Measurements from ENCODE around the gene DUOXA2. TPM values are rescaled to one million over a fixed set of nuclear protein-coding genes. Genes with fewer than 3 reads are reported as not detected.

The DUOXA2 gene
- total RNA-seq, 1 experiment from 2014 or later = not detected

DNA sequence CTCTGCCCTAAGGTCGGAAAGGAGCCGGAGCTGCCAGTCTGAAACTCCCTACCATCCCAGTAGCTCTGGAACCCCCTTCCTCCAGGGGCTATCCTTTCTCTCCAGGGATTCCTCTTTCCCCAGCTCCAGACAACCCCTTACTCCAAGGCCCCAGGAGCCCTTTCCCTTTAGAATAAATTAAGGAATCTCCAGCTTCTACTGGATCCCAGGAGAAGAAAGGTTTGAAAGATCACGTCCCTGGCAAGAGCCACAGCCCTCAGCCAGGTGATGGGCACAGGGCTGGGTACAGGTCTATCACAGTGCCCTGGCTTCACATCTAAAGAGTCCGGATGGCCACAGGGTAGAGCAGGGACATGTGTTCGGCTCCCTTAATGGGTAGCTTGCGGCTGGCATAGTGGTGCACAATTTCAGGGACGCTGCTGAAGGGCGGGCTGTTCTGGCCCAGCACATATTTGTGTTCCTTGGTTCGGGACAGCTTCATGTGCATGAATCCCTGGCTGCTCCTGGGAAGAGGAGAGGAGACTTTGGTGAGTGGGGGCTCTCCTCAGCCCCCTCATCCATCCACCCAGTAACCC, 53.6 kb downstream of the DUOXA2 start:
- Histone ChIP-seq H3K9me3 (ENCODE audit: control insufficient read depth, insufficient read depth, low read depth, low read length) (no peaks in the 10 kb centered on the region), H3K27me3 (ENCODE audit: control insufficient read depth, insufficient read depth, low read length) (no peaks in the 10 kb centered on the region), H3K27ac (ENCODE audit: low read length) (peak overlapping the region; percentile 60), H3K36me3 (ENCODE audit: control insufficient read depth, insufficient read depth, low read length) (no peaks in the 10 kb centered on the region), H3K4me3 (ENCODE audit: low read depth in 2 of 2, low read length in 2 of 2) (peak overlapping the region; percentile 67 to 68), H3K4me1 (ENCODE audit: control insufficient read depth, insufficient read depth, low read length) (peaks cover 5% of the 10 kb centered on the region)
- POLR2A ChIA-PET = interaction anchor here (0.6 to 1.0 kb wide), 2 partner anchors 14 to 45 kb away, joined by 3 read pairs; no protein-coding TSS in a partner anchor
- ATAC-seq (no peak), DNase-seq (ENCODE audit: low read depth, low spot score) (no peak)
- in situ Hi-C loops (cut with HindIII; ENCODE audit: low pct_unique_long_range_greater_than_20kb, low sequenced_read_pairs) = no loop called here
- BruUV-seq (replicated peaks) = TSS peak; percentile 44
- CTCF ChIA-PET = interaction anchor here (0.5 kb wide), 1 partner anchor 147 kb away, joined by 3 read pairs; no protein-coding TSS in a partner anchor
- intact Hi-C loops (cut with micrococcal nuclease; ENCODE audit: unreplicated experiment) = no loop called here
- TF ChIP-seq, protein P1, sequence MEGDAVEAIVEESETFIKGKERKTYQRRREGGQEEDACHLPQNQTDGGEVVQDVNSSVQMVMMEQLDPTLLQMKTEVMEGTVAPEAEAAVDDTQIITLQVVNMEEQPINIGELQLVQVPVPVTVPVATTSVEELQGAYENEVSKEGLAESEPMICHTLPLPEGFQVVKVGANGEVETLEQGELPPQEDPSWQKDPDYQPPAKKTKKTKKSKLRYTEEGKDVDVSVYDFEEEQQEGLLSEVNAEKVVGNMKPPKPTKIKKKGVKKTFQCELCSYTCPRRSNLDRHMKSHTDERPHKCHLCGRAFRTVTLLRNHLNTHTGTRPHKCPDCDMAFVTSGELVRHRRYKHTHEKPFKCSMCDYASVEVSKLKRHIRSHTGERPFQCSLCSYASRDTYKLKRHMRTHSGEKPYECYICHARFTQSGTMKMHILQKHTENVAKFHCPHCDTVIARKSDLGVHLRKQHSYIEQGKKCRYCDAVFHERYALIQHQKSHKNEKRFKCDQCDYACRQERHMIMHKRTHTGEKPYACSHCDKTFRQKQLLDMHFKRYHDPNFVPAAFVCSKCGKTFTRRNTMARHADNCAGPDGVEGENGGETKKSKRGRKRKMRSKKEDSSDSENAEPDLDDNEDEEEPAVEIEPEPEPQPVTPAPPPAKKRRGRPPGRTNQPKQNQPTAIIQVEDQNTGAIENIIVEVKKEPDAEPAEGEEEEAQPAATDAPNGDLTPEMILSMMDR (IDR thresholded peaks at IDR 0.05) = no peak; the same call in 1 of the 2 replicates
- no peak for TF ChIP-seq TCF7L2 (IDR thresholded peaks at IDR 0.05; ENCODE audit: low read depth, low read length)
- TF ChIP-seq SIN3A (IDR thresholded peaks at IDR 0.05; ENCODE audit: borderline replicate concordance, insufficient read depth, low read depth, low read length) = no peak
- no peak for TF ChIP-seq REST (IDR thresholded peaks at IDR 0.05; ENCODE audit: insufficient read depth in 1 of 2, low read depth in 2 of 2, low read length in 1 of 2)
- TF ChIP-seq POLR2AphosphoS5 (IDR thresholded peaks at IDR 0.05; ENCODE audit: low read depth, low read length) = no peak

Other genes starting within 250 kb of the DUOXA2 start
- not detected for gene TERB2, start 157.6 kb upstream of the DUOXA2 start, total RNA-seq (2021; ENCODE audit: unreplicated experiment)
- 34.0 TPM for gene SORD, start 91.1 kb upstream of the DUOXA2 start, total RNA-seq (2021; ENCODE audit: unreplicated experiment)
- gene DUOX2, start 154 bp upstream of the DUOXA2 start, total RNA-seq (2021; ENCODE audit: unreplicated experiment) = 0.08 TPM
- not detected for gene DUOXA1, start 15.6 kb downstream of the DUOXA2 start, total RNA-seq (2021; ENCODE audit: unreplicated experiment)
- 0.31 TPM for gene DUOX1, start 15.7 kb downstream of the DUOXA2 start, total RNA-seq (2021; ENCODE audit: unreplicated experiment)
- 3.0 TPM for gene SHF, start 73.6 kb downstream of the DUOXA2 start, total RNA-seq (2021; ENCODE audit: unreplicated experiment)
- gene SLC28A2, start 137.9 kb downstream of the DUOXA2 start, total RNA-seq (2021; ENCODE audit: unreplicated experiment) = 0.23 TPM

Measured in Panc1 (cell line).